GM12873 (cell line): Measurements from ENCODE around the gene VPREB3.

Experiments used
- CTCF ChIP-seq: IDR thresholded peaks from 2 replicates; pipeline ENCODE4 v1.5.1; 2012; ENCODE audit warnings: low read depth, mild to moderate bottlenecking, moderate library complexity, low read length, control low read depth; ENCODE audit not compliant: insufficient read depth; ENCODE audit errors: missing control alignments

The VPREB3 gene

GRCh38 chr22:23744485-23744884, 9.7 kb downstream of the VPREB3 start:
- no peak for TF ChIP-seq CTCF

DNA sequence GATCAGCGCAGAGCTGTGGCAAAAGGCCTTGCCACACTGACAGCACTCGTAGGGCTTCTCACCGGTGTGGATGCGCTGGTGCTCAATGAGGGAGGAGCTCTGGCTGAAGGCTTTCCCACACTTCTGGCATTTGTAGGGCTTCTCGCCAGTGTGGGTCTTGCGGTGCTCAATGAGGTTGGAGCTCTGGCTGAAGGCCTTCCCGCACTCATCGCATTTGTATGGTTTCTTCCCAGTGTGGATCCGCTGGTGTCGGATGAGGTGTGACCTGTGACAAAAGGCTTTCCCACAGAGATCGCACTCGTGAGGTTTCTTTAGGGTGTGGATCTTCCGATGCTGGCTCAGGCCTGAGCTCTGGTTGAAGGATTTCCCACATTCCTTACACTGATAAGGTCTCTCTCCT, 10.2 kb downstream of the VPREB3 start:
- no peak for TF ChIP-seq CTCF

GRCh38 chr22:23743303-23743705, 10.9 kb downstream of the VPREB3 start:
- no peak for TF ChIP-seq CTCF

GRCh38 chr22:23742505-23743264, 11.5 kb downstream of the VPREB3 start:
- TF ChIP-seq CTCF: no peak

- TF ChIP-seq CTCF: no peak
Measured at GRCh38 chr22:23737696-23738095, 16.5 kb downstream of the VPREB3 start.

GRCh38 chr22:23722724-23723123, 31.5 kb downstream of the VPREB3 start:
- no peak for TF ChIP-seq CTCF

GRCh38 chr22:23722160-23722559, 32.1 kb downstream of the VPREB3 start:
- no peak for TF ChIP-seq CTCF
